ENCODE measurements around the gene UGCG.

GRCh38 chr9:111970827-111971226 lies 74.2 kb downstream of the UGCG start:
- TF ChIP-seq, protein P1, sequence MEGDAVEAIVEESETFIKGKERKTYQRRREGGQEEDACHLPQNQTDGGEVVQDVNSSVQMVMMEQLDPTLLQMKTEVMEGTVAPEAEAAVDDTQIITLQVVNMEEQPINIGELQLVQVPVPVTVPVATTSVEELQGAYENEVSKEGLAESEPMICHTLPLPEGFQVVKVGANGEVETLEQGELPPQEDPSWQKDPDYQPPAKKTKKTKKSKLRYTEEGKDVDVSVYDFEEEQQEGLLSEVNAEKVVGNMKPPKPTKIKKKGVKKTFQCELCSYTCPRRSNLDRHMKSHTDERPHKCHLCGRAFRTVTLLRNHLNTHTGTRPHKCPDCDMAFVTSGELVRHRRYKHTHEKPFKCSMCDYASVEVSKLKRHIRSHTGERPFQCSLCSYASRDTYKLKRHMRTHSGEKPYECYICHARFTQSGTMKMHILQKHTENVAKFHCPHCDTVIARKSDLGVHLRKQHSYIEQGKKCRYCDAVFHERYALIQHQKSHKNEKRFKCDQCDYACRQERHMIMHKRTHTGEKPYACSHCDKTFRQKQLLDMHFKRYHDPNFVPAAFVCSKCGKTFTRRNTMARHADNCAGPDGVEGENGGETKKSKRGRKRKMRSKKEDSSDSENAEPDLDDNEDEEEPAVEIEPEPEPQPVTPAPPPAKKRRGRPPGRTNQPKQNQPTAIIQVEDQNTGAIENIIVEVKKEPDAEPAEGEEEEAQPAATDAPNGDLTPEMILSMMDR (IDR thresholded peaks at IDR 0.05) = no peak
- TF ChIP-seq POLR2A (IDR thresholded peaks at IDR 0.05) (no peak), POLR2AphosphoS5 (IDR thresholded peaks at IDR 0.05) (no peak)

Measured in breast epithelium (tissue), 3 donors.